Measurements from ENCODE around the gene UNK. TPM values are rescaled to one million over a fixed set of nuclear protein-coding genes. Genes with fewer than 3 reads are reported as not detected.
A peak's percentile ranks its signal among the peaks of the same experiment; 100 is the strongest.
"Not testable (repeated sequence)": the region's sequence is repeated elsewhere in the genome, so short reads cannot be mapped to it uniquely, and the experiment has no call there.

The UNK gene
- total RNA-seq, 4 donors from 2014 or later = 30.2 to 53.4 (median 36.2) TPM

DNA sequence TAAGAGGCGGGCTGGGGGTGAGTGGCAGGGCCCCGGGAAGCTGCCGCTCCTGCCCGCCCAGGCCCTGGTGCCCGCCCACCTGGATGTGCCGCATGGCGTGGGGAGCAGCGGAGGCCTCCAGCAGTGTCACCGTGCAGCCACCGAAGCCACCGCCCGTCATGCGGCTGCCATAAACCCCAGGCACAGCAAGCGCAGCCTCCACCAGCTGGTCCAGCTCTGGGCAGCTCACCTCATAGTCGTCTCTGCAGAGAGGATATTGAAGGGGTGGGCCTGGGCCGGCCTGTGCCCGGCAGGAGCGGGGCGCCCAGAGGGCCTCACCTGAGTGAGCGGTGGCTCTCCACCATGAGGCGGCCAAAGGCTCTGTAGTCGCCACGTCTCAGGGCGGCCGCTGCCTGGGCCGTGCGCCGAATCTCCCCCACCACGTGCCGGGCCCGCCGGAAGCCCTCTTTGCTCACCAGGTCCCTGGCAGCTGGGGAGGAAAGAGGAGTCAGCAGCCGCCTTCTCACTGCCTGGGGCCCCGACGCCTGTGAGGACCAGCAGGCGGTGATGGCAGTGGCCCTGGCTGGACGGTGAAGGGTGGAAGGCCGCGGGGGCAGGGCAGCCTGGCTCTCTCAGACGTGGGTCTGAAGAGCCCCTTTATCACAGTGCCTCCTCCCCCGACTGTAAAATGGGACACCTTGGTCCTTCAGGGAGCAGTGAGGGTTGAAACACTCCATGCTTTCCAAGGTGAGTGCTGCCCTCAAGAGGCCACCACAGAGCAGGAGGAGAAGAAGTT is 26.3 kb upstream of the UNK start:
- peaks cover 0 to 40% (median 12%) of the 10 kb centered on the region in 4 donors for H3K4me1 ChIP-seq
- no peak overlapping the region for H3K4me3 ChIP-seq
- 47 to 83% methylated on average over 6 to 33 of the region's 41 CpGs for WGBS, 2 donors
- TF ChIP-seq EP300 (IDR thresholded peaks at IDR 0.05) = no peak
- TF ChIP-seq, protein P1, sequence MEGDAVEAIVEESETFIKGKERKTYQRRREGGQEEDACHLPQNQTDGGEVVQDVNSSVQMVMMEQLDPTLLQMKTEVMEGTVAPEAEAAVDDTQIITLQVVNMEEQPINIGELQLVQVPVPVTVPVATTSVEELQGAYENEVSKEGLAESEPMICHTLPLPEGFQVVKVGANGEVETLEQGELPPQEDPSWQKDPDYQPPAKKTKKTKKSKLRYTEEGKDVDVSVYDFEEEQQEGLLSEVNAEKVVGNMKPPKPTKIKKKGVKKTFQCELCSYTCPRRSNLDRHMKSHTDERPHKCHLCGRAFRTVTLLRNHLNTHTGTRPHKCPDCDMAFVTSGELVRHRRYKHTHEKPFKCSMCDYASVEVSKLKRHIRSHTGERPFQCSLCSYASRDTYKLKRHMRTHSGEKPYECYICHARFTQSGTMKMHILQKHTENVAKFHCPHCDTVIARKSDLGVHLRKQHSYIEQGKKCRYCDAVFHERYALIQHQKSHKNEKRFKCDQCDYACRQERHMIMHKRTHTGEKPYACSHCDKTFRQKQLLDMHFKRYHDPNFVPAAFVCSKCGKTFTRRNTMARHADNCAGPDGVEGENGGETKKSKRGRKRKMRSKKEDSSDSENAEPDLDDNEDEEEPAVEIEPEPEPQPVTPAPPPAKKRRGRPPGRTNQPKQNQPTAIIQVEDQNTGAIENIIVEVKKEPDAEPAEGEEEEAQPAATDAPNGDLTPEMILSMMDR (IDR thresholded peaks at IDR 0.05) = peak in 1 of 5 experiments; percentile 10
- DNase-seq (ENCODE audit: low spot score in 2 of 2) = no peak
- H3K27ac ChIP-seq = no peak overlapping the region
- H3K36me3 ChIP-seq = peaks cover 0 to 89% (median 10%) of the 10 kb centered on the region in 3 donors
- no peaks in the 10 kb centered on the region for H3K27me3 ChIP-seq
- no peaks in the 10 kb centered on the region for H3K9me3 ChIP-seq

DNA sequence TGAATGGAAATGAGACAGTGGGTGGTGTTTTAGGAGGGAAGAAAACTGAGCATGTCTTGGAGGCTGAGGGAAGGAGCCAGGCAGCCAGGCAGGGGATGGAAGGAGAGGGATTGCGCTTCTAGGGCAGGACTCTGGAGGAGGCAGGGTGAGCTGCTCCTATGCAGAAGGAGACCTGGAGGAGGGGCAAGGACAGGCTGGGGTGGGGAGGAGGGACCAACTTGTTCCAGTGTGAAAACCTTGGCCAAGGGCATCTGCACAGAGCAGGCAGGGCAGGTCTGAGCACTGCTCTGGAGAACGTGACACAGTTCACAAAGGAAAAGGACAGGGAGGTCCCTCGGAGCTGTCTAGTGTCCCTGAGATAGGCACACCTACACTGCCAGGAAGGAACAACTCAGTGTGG is 25.1 kb upstream of the UNK start:
- WGBS, 2 donors = 65 to 73% methylated on average over 3 of the region's 3 CpGs

DNA sequence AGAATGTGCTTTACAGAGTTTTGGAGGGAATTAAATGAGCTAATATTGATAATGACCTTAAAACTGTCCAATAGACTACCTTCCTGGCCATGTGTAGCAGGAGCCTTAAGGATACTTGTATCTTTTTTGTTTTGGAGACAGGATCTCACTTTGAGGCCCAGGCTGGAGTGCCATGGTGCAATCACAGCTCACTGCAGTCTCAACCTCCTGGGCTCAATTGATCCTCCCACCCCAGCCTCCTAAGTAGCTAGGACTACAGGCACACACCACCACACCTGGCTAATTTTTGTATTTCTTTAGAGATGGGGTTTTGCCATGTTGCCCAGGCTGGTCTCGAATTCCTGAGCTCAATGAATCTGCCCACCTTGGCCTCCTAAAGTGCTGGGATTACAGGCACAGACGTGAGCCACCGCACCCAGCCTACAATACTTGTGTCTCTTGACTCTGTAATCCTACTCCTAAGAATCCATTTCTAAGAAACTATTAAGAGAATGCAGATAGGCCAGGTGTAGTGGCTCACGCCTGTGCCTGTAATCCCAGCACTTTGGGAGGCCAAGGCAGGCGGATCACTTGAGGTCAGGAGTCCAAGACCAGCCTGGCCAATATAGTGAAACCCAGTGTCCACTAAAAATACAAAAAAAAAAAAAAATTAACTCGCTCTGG is 24.5 kb upstream of the UNK start:
- Histone ChIP-seq H3K36me3 (peaks cover 0 to 73% (median 10%) of the 10 kb centered on the region in 3 donors), H3K4me1 (peaks cover 0 to 37% (median 16%) of the 10 kb centered on the region in 4 donors)
- not testable (repeated sequence) for H3K4me3 ChIP-seq; DNase-seq (ENCODE audit: low spot score in 2 of 2); H3K27me3 ChIP-seq; H3K9me3 ChIP-seq; H3K27ac ChIP-seq
- WGBS, 2 donors = 91 to 93% methylated on average over 6 of the region's 6 CpGs

More for the DNA sequence above, 25.1 kb upstream of the UNK start:
- Histone ChIP-seq H3K27me3 (no peaks in the 10 kb centered on the region), H3K36me3 (peaks cover 0 to 79% (median 10%) of the 10 kb centered on the region in 3 donors), H3K27ac (no peak overlapping the region), H3K4me3 (no peak overlapping the region), H3K9me3 (no peaks in the 10 kb centered on the region), H3K4me1 (peaks cover 0 to 41% (median 17%) of the 10 kb centered on the region in 4 donors)
- TF ChIP-seq EP300 (IDR thresholded peaks at IDR 0.05) (no peak), POLR2A (IDR thresholded peaks at IDR 0.05) (no peak)
- TF ChIP-seq, protein P1 (IDR thresholded peaks at IDR 0.05) = no peak
- DNase-seq (ENCODE audit: low spot score in 2 of 2) = no peak

- DNase-seq (ENCODE audit: low spot score in 2 of 2) = no peak
- WGBS, 2 donors = 90 to 92% methylated on average over 27 of the region's 27 CpGs
- Histone ChIP-seq H3K27me3 (no peaks in the 10 kb centered on the region), H3K27ac (peak overlapping the region in 1 of 4 donors; percentile 29), H3K9me3 (no peaks in the 10 kb centered on the region), H3K4me3 (no peak overlapping the region), H3K36me3 (peaks cover 0 to 47% (median 7%) of the 10 kb centered on the region in 3 donors), H3K4me1 (peaks cover 0 to 32% (median 16%) of the 10 kb centered on the region in 4 donors)
- TF ChIP-seq EP300 (IDR thresholded peaks at IDR 0.05) = no peak
- TF ChIP-seq, protein P1 (IDR thresholded peaks at IDR 0.05) = no peak
- no peak for TF ChIP-seq POLR2A (IDR thresholded peaks at IDR 0.05)
Measured at GRCh38 chr17:75762513-75763268, 21.9 kb upstream of the UNK start.

GRCh38 chr17:75763269-75763607 is 21.4 kb upstream of the UNK start:
- H3K4me1 ChIP-seq = peaks cover 0 to 32% (median 16%) of the 10 kb centered on the region in 4 donors
- peak overlapping the region in 2 of 4 donors; percentile 94 to 95 for H3K27ac ChIP-seq
- WGBS, 2 donors = 83 to 94% methylated on average over 3 of the region's 3 CpGs
- DNase-seq (ENCODE audit: low spot score in 2 of 2) = no peak
- TF ChIP-seq, protein P1 (IDR thresholded peaks at IDR 0.05) = no peak
- TF ChIP-seq POLR2A (IDR thresholded peaks at IDR 0.05) = no peak
- no peak for TF ChIP-seq EP300 (IDR thresholded peaks at IDR 0.05)
- H3K27me3 ChIP-seq = no peaks in the 10 kb centered on the region
- H3K9me3 ChIP-seq = no peaks in the 10 kb centered on the region
- no peak overlapping the region for H3K4me3 ChIP-seq
- peaks cover 0 to 42% (median 2%) of the 10 kb centered on the region in 3 donors for H3K36me3 ChIP-seq

All from tibial nerve (tissue), 4 donors.